HG02852 (cell line): ENCODE data around the gene KRTAP10-3.
"Not testable (repeated sequence)": the region's sequence is repeated elsewhere in the genome, so short reads cannot be mapped to it uniquely, and the experiment has no call there.

Source experiments
- ATAC-seq: cut with Tn5 transposase; IDR thresholded peaks from one replicate; pipeline ENCODE4 v1.9.1; 2021; ENCODE audit warnings: mild to moderate bottlenecking, moderate library complexity; ENCODE audit not compliant: unreplicated experiment

The KRTAP10-3 gene

DNA sequence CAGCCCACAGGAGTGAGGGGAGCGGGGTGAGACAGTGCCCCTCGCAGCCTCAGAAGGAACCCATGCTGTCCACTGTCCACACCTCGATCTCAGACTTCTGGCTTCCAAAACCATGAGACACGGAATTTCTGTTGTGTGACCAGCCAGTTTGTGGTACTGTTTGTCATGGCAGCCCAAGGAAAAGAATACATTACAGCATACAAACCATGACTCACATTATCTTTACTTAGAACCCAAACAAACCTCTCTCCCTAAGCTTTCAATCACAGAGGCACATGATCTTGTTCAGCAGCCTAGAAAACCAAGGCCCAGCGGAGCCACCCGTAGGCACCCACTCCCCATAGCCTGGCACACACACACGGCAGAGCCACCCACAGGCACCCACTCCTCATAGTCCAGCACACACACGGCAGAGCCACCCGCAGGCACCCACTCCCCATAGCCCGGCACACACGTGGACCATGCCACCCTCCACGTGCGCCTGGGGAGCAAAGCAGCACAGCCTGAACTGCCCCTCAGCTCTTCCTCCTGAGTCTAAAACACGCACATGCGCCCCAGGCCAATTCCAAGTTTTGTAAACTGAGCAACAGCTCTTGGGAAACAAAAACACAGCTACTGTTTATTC lies 14.5 kb upstream of the KRTAP10-3 start:
- ATAC-seq: no peak

DNA sequence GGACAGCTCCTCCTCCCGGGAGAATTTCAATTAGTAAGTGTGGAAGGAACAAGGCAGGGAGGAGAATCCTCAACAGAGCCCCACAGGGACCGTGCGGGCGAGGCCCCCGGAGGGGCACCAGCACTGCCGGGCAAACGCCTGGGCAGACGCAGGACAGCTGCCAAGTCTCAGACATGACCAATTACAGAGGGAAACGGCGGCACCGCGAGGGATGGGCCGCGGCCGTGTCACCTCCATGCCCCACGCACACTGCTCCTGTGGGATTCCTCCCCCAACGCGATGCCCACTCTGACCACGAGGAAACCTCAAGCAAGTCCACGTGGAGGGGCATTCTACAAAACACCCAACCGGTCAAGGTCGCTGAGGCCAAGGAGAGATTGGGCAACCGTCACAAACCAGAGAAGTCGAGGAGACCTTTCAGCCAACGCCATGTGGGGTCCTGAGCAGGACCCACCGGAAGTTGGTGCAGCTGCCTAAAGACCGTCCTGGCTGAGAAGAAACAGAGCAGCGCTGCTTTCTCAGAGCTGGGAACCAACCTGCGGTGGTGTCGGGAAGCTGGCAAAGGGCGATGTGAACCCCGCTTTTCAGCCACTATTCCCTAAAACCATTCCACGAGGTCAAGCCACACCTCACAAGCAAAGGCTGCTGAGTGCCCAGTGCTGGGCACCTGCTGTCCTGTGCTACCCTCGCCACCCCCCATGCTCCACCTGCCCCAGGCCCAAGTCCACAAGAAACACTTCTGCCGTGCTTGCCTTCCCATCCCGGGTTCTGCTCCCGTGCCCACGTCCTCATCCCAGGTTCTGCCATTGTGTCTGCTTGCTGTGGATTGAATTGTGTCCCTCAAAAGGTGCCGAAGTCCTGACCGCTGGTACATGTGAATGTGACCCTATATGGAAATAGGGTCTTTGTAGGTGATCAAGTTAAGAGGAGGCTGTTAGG lies 13.5 kb upstream of the KRTAP10-3 start:
- ATAC-seq: no peak

GRCh38 chr21:44571296-44571695 lies 12.7 kb upstream of the KRTAP10-3 start:
- ATAC-seq: no peak

DNA sequence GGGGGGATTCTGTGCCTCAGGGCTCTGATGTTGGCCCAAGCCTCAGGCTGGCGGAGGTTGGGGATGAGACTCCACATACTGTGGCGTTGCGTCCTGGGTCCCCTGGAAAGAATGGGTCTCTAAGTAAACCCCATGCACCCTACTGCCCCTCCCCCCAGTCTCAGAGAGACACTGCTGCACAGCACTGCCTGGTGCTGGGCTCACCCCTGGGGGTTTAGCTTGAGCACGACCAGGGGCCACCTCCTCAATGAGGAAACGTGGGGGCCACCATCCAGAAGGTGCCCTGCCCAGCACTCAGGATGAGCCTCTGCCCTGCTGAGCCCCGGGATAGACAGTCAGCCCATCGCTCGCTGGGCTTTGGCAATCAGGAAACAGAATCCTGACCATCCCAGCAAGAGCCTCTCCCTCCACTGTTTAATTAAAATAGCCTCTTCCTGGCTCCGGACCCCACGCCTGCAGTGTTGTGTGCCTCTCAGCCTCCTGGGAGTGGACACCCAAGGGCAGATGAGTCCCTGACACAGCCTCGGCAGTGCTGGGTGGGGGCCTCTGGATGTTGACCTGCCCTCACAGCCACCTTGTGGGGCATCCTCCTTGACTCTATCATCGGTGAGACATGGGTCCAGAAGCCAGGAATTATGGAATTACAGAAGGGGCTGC lies 11.4 kb upstream of the KRTAP10-3 start:
- ATAC-seq: no peak

DNA sequence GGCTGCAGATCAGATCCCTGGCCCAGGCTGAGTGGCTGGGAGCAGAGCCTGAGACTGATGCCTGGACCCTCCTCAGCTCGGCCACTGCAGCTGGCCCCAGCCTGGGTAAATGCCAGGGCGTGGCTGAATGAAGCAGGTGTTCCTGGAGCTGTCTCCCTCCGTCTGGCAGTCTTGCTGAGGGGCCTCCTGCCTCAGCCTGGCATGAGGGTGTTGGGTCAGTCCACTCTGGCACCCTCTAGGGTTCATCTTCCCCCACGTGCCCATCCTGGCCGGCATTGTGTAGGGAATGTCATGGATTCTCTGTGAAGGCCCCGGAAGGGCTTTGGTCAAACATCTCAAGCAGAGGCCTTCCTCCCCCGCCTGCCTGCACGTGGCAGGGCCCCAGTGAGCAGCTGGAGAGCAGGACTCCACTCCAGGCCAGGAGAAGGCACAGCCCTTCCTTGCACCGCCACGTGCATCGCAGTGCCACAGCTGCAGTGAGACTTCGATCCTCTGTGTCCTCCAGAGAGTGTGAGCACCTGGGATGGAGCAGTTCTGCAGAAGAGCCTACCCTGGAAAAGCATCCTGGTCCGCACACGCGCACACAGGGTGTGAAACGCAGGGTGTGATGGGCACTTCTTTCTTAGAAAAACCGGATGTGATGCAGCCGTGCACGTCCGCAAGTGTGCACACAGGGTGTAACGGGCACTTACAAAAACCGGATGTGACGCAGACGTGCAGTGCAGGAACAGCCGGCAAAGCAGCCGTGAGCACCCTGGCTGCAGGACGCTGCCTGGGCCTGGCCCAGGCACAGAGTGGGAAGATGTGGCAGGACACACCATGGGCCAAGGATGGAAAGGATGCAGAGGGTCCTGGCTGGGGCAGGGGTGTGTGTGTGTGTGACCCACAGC lies 10.3 kb upstream of the KRTAP10-3 start:
- no peak for ATAC-seq

- no peak for ATAC-seq
Observed at GRCh38 chr21:44568261-44568660, 9.7 kb upstream of the KRTAP10-3 start.

DNA sequence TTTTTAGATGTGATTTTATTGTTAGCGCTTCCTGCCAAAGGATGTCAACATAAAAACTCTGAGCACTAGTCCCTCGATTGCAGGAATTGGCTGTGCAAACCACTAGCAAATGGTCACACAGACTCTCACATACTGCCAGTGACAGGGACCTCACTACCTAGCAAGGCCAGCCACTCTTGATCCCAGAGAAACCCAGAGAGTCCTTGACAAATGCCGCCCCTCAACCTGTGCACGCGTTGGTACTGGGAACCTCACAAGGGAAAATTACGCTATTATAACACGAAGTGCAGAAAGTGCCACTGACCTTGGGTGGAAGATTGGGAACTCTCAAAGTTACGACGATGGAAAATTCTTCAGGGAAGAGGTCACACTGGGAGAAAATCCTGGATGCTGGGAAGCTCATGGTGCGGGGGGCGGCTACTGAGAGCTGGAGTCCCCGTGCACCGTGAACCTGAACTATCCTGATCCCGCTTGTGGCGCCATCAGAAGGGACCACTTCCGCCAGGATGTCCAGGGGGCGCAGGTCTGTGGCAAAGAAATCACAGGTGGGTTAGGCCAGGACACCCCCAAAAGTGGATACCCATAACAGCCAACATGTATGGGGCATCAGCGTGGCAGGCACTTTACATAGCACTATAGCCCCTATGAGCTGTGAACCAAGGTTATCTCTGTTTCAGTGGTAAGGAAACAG lies 9.0 kb upstream of the KRTAP10-3 start:
- no peak for ATAC-seq

GRCh38 chr21:44566403-44566802 lies 7.8 kb upstream of the KRTAP10-3 start:
- no peak for ATAC-seq

- no peak for ATAC-seq
Observed at GRCh38 chr21:44564886-44565598, 6.4 kb upstream of the KRTAP10-3 start.

- no peak for ATAC-seq
Observed at GRCh38 chr21:44564099-44564498, 5.5 kb upstream of the KRTAP10-3 start.

- ATAC-seq: not testable (repeated sequence)
Observed at GRCh38 chr21:44558329-44558675, 293 bp downstream of the KRTAP10-3 start.

DNA sequence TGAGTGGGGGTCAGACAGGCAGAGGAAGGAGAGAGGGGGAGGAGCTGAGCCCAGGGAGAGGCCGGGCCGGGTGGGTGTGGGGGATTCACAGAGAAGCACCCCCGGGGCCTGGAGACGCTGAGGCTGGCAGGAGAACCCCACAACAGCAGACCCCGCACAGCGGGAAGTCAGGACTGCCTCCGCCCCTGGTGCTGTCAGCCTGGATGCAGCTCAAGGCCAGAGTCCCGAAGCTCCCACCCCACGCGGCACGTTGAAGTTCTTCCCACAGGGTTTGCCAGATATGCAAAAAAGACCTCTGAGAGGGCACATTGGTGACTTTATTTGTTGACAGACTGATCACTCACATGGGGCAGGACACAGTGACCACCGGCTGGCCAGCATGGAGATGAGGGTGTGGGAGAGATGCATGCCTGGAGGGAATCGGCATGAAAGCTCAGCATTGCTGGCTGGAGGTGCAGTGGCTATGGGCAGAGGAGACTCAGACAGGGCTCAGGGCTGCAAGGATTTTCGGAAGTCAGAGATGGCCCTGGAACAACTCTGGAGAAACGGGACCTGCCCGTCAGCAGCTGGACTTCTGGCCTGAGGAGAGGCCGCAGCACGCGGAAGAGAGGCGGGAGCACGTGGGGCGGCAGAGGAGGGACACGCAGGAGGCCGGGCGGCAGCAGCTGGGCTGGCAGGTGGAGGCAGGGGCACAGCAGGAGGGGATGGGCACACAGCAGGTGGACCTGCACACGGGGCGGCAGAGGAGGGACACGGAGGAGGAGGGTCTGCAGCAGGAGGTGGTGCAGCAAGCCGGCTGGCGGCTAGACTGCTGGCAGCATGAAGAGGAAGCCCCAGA lies 885 bp downstream of the KRTAP10-3 start:
- ATAC-seq: no peak

DNA sequence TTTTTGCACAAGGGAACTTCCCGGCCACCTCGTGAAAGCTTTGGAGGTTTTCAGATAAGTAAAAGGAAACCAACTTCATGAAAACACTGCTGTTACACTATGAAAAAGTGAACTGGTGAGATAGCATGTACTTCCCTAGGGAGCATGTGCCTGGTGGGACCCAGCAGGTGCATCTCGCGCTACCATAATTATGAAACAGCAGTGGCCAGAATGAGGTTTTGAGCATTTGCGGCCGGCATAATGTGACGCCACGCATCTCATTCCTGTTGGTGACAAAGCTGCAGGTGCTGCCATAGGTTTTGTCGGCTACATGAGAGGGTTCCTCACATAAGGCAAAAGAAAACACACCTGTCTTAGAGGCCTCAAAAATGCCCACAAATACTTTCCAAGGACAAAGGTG lies 1.7 kb downstream of the KRTAP10-3 start:
- no peak for ATAC-seq

- no peak for ATAC-seq
Observed at GRCh38 chr21:44555200-44555875, 3.3 kb downstream of the KRTAP10-3 start.

DNA sequence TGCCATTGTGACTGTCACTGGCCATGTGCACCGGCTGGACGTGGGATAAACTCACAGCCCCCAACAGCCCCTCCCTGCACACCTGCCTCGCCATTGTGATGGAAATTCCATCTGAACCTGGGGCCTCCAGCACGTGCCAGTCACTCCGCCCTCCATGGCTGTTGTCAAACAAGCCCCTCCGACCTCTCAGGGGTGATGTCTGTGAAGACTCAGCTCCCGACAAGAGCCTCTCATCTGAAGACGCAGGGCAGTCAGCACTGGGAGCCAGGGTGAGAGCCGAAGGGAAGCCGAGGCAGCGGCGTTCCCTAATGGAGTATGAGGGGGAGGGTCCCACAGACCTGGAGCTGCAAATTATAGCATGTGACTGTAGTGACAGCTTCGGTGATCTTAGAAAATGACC lies 5.9 kb downstream of the KRTAP10-3 start:
- no peak for ATAC-seq

- no peak for ATAC-seq
Observed at GRCh38 chr21:44552136-44552535, 6.5 kb downstream of the KRTAP10-3 start.

- no peak for ATAC-seq
Observed at GRCh38 chr21:44551340-44551961, 7.1 kb downstream of the KRTAP10-3 start, which contains the start of gene KRTAP10-2. TSS of gene KRTAP10-2 (minus strand) at chr21:44551505. CDS start at chr21:44551458, 47 bp downstream.

GRCh38 chr21:44550807-44551206 lies 7.8 kb downstream of the KRTAP10-3 start:
- ATAC-seq: no peak
